Activated naive CD8-positive, alpha-beta T cell (primary cell): ENCODE data around the gene TMEM266.

Experiments used
- H3K27ac Mint-ChIP-seq: one replicate; pipeline ENCODE4 v1.8.0; 2021; ENCODE audit warnings: mixed read lengths
- H3K27me3 Mint-ChIP-seq: one replicate; pipeline ENCODE4 v1.8.0; 2021; ENCODE audit warnings: mixed read lengths
- H3K36me3 Mint-ChIP-seq: one replicate; pipeline ENCODE4 v1.8.0; 2021; ENCODE audit warnings: mixed read lengths
- H3K4me1 Mint-ChIP-seq: one replicate; pipeline ENCODE4 v1.8.0; 2021; ENCODE audit warnings: low read depth, mixed read lengths
- H3K4me3 Mint-ChIP-seq: one replicate; pipeline ENCODE4 v1.8.0; 2021; ENCODE audit warnings: mild to moderate bottlenecking, mixed read lengths
- H3K9me3 Mint-ChIP-seq: one replicate; pipeline ENCODE4 v1.8.0; 2021; ENCODE audit warnings: low read depth, mixed read lengths

Gene TMEM266

GRCh38 chr15:76190070-76190564 is 130.3 kb downstream of the TMEM266 start:
- Mint-ChIP-seq H3K27me3 (peaks cover 30% of the 10 kb centered on the region), H3K36me3 (no peaks in the 10 kb centered on the region), H3K4me3 (no peak overlapping the region), H3K4me1 (peaks cover 10% of the 10 kb centered on the region), H3K9me3 (no peaks in the 10 kb centered on the region), H3K27ac (no peak overlapping the region)

DNA sequence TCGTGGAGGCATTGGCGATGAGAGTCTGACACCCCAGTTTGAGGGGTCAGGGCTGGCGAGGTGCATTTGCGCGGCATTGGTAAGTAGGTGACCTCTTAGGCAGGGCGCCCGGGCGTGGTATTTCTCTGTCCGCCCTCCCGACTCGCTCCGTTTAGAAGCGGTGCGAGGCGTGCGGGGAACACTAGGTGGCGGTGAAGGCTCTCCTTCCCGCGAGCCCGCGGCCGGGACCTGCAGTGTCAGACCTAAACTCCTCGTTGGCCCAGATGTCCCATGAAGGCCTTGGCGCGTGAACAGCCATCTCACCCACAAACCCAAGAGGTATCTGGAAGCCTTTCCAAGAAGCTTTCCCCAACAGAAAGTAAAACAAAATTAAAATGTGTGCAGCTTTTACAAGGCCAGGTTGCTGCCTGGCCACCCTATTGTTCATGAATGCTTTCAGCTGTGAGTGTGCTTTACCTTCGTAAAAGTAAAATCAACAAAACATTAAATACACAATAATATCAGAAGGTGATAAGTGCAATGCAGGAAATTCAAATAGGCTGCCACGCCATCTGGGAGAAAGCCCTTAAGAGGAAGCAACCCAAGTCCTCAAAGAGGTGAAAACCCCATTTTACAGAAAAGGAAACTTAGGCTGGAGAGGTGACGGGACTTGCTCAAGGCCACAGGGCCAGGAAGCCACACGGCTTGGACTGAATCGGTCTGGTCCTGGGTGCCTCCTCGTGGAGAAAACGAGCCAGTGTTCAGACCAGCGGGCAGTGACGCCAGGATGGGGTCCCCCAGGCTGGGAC is 131.2 kb downstream of the TMEM266 start:
- peaks cover 26% of the 10 kb centered on the region for H3K27me3 Mint-ChIP-seq
- H3K36me3 Mint-ChIP-seq = no peaks in the 10 kb centered on the region
- H3K27ac Mint-ChIP-seq = no peak overlapping the region
- peaks cover 10% of the 10 kb centered on the region for H3K4me1 Mint-ChIP-seq
- peak overlapping the region; percentile 46 for H3K4me3 Mint-ChIP-seq
- H3K9me3 Mint-ChIP-seq = no peaks in the 10 kb centered on the region

DNA sequence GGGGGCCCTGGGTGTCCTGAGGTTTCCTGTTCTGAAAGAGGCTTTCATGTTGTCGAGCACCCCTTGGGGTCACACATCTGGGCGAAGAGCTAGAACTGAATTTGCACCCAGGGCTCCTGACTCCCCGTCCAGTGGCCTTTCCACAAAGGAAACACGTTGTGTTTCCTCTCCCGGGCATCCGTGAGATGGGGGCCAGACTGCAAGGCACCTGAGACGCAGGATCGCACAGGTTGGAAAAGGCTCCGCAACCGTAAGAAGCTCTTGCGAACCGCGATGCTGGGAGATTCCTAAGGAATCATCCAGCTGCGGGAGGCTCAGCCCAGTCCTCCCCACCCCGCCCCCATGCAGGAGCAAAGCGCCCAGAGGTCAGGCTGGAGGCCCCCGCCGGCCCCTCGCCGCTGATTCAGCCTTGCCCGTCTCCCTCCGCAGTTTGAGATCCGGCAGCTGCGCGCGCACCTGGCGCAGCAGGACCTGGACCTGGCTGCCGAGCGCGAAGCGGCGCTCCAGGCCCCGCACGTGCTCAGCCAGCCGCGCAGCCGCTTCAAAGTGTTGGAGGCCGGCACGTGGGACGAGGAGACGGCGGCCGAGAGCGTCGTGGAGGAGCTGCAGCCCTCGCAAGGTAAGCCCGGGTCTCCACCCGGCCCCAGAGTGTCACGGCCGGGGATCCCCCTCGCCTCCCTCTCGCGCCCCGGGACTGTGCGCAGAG is 131.9 kb downstream of the TMEM266 start:
- Mint-ChIP-seq H3K4me3 (no peak overlapping the region), H3K9me3 (no peaks in the 10 kb centered on the region)

GRCh38 chr15:76192715-76193114 is 132.9 kb downstream of the TMEM266 start:
- H3K9me3 Mint-ChIP-seq = no peaks in the 10 kb centered on the region
- peaks cover 17% of the 10 kb centered on the region for H3K27me3 Mint-ChIP-seq
- H3K27ac Mint-ChIP-seq = no peak overlapping the region
- H3K4me1 Mint-ChIP-seq = peaks cover 10% of the 10 kb centered on the region
- no peak overlapping the region for H3K4me3 Mint-ChIP-seq
- no peaks in the 10 kb centered on the region for H3K36me3 Mint-ChIP-seq

More for the DNA sequence above, 131.9 kb downstream of the TMEM266 start:
- Mint-ChIP-seq H3K36me3 (no peaks in the 10 kb centered on the region), H3K27me3 (peaks cover 22% of the 10 kb centered on the region), H3K27ac (no peak overlapping the region), H3K4me1 (peaks cover 10% of the 10 kb centered on the region)

GRCh38 chr15:76193934-76194333 is 134.1 kb downstream of the TMEM266 start:
- Mint-ChIP-seq H3K27ac (no peak overlapping the region), H3K9me3 (no peaks in the 10 kb centered on the region), H3K36me3 (no peaks in the 10 kb centered on the region), H3K4me3 (no peak overlapping the region), H3K4me1 (peaks cover 10% of the 10 kb centered on the region), H3K27me3 (peaks cover 11% of the 10 kb centered on the region)

GRCh38 chr15:76195506-76196268 is 135.9 kb downstream of the TMEM266 start:
- no peaks in the 10 kb centered on the region for H3K36me3 Mint-ChIP-seq
- no peaks in the 10 kb centered on the region for H3K9me3 Mint-ChIP-seq
- no peak overlapping the region for H3K27ac Mint-ChIP-seq
- peaks cover 6% of the 10 kb centered on the region for H3K4me1 Mint-ChIP-seq
- H3K27me3 Mint-ChIP-seq = peaks cover 1% of the 10 kb centered on the region
- H3K4me3 Mint-ChIP-seq = no peak overlapping the region

- Mint-ChIP-seq H3K9me3 (no peaks in the 10 kb centered on the region), H3K36me3 (no peaks in the 10 kb centered on the region), H3K4me1 (no peaks in the 10 kb centered on the region), H3K27ac (no peak overlapping the region), H3K27me3 (no peaks in the 10 kb centered on the region), H3K4me3 (no peak overlapping the region)
Observed at GRCh38 chr15:76196269-76197231, 136.8 kb downstream of the TMEM266 start.

GRCh38 chr15:76197703-76198455 is 138.1 kb downstream of the TMEM266 start:
- no peaks in the 10 kb centered on the region for H3K9me3 Mint-ChIP-seq
- no peak overlapping the region for H3K4me3 Mint-ChIP-seq
- H3K27ac Mint-ChIP-seq = no peak overlapping the region
- H3K4me1 Mint-ChIP-seq = no peaks in the 10 kb centered on the region
- no peaks in the 10 kb centered on the region for H3K36me3 Mint-ChIP-seq
- no peaks in the 10 kb centered on the region for H3K27me3 Mint-ChIP-seq

DNA sequence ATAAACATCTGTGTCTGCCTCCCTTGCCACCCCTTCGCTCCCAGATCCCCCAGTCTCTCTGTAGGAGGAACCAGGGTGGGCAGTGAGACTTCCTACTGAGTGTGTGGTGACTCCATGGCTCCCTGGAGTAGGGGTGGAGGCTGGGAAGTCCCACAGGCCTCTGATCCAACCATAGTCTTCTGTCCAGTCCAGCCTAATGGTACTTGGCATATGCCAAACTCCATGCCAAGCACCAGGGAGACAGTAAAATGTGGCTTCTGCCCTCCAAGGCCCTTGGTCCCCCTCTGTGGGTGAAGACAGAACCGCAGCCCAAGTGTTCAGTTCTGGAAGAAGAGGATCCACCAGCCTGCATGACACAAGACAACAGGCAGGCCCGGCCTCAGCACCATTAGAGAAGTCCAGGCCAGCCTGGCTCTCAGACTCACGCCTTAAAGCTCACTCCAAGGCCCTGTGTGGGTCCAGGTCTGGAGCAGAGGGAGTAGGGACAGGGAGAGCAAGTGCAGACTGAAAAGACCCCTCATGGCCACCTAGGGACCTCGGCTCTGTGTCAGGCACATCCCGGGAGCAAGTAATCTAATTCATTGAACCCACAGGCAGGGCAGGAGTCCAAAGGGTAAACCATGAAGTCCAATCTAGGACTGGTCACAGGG is 138.8 kb downstream of the TMEM266 start:
- no peaks in the 10 kb centered on the region for H3K9me3 Mint-ChIP-seq
- H3K27me3 Mint-ChIP-seq = no peaks in the 10 kb centered on the region
- no peak overlapping the region for H3K27ac Mint-ChIP-seq
- no peaks in the 10 kb centered on the region for H3K36me3 Mint-ChIP-seq
- no peak overlapping the region for H3K4me3 Mint-ChIP-seq
- no peaks in the 10 kb centered on the region for H3K4me1 Mint-ChIP-seq

- no peaks in the 10 kb centered on the region for H3K9me3 Mint-ChIP-seq
- no peak overlapping the region for H3K27ac Mint-ChIP-seq
- no peak overlapping the region for H3K4me3 Mint-ChIP-seq
- H3K27me3 Mint-ChIP-seq = no peaks in the 10 kb centered on the region
- no peaks in the 10 kb centered on the region for H3K36me3 Mint-ChIP-seq
- no peaks in the 10 kb centered on the region for H3K4me1 Mint-ChIP-seq
Observed at GRCh38 chr15:76199106-76200082, 139.6 kb downstream of the TMEM266 start.

- no peak overlapping the region for H3K27ac Mint-ChIP-seq
- H3K27me3 Mint-ChIP-seq = no peaks in the 10 kb centered on the region
- no peaks in the 10 kb centered on the region for H3K4me1 Mint-ChIP-seq
- peaks cover under 1% of the 10 kb centered on the region for H3K36me3 Mint-ChIP-seq
- no peaks in the 10 kb centered on the region for H3K9me3 Mint-ChIP-seq
- H3K4me3 Mint-ChIP-seq = no peak overlapping the region
Observed at GRCh38 chr15:76200083-76200465, 140.3 kb downstream of the TMEM266 start.

DNA sequence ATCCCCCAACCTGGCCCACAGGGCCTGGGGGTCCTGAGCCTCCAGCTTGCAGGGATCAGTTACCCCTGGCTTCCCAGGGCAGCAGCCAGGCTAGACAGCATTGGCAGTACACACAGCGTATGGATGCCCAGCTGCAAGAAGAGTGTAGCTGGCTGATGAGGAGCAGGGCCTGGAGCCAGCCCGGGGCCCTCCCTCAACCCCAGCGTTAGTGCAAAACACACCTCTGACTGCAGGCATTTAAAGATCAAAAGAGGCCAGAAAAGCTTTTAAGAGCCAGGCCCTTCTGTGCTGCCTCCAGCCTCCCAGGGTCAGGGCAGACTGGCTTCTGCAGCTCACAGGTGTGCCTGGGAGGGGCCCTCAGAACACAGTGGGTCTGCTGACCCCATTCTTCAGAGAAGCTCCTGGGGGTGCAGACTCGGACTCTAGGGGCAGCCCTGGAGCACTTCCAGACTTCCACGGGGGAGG is 140.9 kb downstream of the TMEM266 start:
- no peak overlapping the region for H3K4me3 Mint-ChIP-seq
- no peaks in the 10 kb centered on the region for H3K4me1 Mint-ChIP-seq
- H3K27ac Mint-ChIP-seq = no peak overlapping the region
- peaks cover 2% of the 10 kb centered on the region for H3K36me3 Mint-ChIP-seq
- H3K27me3 Mint-ChIP-seq = no peaks in the 10 kb centered on the region
- no peaks in the 10 kb centered on the region for H3K9me3 Mint-ChIP-seq
